Gastroesophageal sphincter (tissue), 3 donors: Measurements from ENCODE around the gene CNBP.

Experiments
- CTCF ChIP-seq, 4 experiments: fragments of 200-600 bp in 2 of 4; fragments of 450-650 bp in 2 of 4; sonication (generic) in 1 of 4; IDR thresholded peaks; one replicate each; pipeline ENCODE4 v1.5.1; 2017 to 2019; ENCODE audit warnings: antibody characterized with exemption in 4 of 4, mild to moderate bottlenecking in 2 of 4, moderate library complexity in 2 of 4
- EP300 ChIP-seq: sonication (generic); formaldehyde crosslinking; IDR thresholded peaks from one replicate; pipeline ENCODE4 v1.6.1; 2017; ENCODE audit warnings: antibody characterized with exemption, mild to moderate bottlenecking
- POLR2A ChIP-seq, 2 donors: fragments of 450-650 bp; IDR thresholded peaks; one replicate each; pipeline ENCODE4 v1.6.1; 2017; ENCODE audit warnings: antibody characterized with exemption in 2 of 2, mild to moderate bottlenecking in 2 of 2, moderate library complexity in 1 of 2

DNA sequence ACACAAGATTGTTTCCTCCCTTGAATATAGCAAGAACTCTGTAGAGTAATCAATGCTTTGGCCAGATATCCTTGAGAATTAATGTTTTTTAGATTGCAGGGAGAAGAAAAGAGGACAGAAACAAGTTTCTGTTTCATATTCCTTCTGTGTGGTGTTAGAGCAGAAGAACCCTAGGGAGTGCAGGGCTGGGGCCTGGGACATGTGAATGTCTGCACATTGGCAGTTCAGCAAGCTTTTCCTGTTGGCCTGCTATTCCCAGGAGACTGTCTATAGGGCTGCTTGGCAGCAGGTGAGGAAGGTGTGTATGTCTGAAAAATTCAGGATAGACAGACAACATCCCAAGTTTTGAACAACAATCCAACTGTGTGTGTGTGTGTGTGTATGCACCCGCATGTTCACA is 13.6 kb upstream of the CNBP start:
- TF ChIP-seq CTCF (IDR thresholded peaks at IDR 0.05): no peak
- no peak for TF ChIP-seq POLR2A (IDR thresholded peaks at IDR 0.05)
- TF ChIP-seq EP300: no peak
